Fibroblast of peridontal ligament (primary cell): ENCODE measurements around the gene SKOR1.

Experiments used
- DNase-seq: peaks from one replicate; pipeline ENCODE4 v3.0.0-alpha.2; 2010; ENCODE audit errors: extremely low read depth

Gene SKOR1

GRCh38 chr15:67796196-67797127 is 28.8 kb upstream of the SKOR1 start:
- DNase-seq = no peak

GRCh38 chr15:67799801-67800205 is 25.5 kb upstream of the SKOR1 start:
- no peak for DNase-seq

DNA sequence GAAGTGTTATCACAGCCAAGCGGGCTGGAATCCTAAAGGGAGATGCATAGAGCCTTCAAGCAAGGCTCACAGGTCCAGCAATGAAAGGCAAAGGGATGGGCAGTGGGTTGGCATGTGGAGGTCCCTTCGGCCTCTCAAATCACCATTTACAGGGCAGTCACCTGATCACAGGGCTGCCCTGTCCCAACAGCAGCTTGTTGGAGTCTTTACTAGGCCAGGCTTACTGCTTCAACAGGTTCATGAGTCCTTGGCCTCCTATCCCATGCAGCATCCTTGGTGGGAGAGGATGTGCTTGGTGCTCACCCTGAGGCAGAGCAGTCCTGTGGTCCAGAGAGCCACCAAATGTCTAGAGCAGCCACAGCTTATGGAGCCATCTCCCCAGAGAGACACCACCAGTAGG is 24.2 kb upstream of the SKOR1 start:
- DNase-seq = no peak

DNA sequence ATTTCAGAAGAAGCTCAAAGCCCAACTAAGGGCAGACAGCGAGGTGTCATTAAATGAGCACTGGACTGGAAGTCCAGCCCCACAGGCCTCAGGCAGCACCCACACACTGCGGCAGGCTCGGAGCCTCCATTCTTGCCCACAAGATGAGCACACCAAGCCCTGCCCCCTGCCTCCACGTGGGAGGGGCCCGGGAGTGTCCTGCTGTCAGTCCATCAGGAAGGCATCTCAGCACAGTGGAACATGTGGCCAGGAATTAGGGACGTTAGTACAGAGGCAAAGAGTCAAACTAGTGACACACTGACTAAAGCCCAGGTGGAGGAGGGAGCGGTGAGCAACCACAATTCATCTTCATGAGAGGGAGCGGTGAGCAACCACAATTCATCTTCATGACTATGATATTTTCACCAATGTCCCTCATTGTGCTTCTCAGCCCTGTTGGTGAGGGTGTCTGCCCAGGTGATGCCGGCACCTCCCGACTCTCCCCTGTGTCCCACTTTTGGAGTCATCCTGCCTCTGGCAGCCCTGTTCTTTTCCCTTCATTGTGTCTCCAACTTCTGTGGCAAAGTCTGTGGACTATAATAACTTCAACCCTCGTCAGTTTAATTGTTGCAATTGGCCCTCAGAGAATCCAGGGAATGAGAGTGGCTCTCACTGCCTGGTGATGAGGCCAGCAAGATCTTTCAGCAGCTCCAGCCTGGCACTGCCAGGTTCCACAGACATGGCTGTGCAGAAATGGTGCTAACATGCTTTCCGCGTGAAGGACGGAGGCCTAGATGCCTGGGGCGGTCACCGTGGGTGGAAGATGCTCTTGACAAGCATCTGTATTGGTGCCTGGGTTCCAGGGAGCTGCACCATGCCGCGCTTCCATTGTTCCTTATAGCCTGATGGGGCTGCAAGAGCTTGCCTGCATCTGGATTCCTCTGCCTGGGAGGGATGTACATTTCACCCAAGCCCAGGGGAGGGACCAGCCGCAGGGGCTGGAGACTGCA is 23.1 kb upstream of the SKOR1 start:
- DNase-seq = no peak

DNA sequence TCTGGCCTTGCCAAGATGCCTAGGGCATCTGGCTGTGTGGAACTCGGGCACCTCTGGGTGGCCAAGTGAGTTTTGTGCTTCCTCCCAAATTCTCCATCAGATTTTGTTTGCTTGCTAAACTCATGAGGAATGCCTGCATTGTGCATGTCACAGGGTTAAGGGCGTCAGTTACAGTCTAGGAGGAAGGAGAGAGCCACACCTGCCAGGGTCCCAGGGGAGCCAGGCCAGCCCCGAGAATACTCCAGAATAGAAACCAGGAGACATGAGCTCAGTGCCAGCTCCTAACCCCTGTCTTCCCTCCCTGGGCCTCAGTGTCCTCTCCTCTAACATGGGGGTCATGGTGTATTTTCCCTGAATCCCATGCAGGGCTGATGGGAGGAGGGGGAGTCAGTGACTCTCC is 22.0 kb upstream of the SKOR1 start:
- DNase-seq = no peak

DNA sequence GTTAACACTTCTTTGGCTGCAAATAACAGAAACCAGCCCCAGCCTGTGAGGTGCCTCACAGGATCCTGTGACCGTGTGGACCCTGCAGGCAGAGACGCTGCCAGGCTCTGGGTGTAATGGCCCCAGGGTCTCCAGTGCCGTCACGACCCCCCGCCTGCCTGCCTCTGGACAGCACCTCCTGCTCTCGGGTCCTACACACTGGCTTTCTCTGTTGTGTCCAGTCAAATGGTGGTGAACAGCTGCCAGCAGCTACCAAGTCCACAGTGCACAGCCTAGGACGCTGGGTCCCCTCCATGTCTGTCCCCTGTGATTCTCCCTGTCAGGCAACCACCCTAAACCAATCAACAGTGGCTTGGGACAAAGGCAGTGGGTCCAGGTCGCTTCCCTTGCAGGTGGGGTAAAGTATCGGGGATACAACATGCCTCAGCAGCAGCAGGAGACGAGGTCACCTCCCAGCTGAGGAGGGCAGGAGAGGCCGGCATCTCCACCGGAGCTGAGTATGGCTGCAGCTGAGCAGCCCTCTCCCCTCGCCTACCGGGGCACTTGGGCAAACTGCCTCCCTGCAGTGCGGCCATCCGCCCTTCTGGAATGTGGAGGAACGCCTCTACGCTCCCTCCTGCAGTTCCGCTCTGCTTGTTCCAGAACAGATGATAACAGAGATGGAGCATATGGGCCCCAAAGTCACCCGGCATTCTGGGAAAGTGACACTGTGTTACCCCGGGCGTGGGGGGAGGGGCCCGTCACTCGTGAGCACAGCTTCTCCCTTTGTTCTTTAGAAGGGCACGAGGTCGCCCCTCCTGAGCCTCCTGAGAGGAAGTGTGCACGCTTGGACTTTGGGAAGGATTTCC is 21.1 kb upstream of the SKOR1 start:
- no peak for DNase-seq

DNA sequence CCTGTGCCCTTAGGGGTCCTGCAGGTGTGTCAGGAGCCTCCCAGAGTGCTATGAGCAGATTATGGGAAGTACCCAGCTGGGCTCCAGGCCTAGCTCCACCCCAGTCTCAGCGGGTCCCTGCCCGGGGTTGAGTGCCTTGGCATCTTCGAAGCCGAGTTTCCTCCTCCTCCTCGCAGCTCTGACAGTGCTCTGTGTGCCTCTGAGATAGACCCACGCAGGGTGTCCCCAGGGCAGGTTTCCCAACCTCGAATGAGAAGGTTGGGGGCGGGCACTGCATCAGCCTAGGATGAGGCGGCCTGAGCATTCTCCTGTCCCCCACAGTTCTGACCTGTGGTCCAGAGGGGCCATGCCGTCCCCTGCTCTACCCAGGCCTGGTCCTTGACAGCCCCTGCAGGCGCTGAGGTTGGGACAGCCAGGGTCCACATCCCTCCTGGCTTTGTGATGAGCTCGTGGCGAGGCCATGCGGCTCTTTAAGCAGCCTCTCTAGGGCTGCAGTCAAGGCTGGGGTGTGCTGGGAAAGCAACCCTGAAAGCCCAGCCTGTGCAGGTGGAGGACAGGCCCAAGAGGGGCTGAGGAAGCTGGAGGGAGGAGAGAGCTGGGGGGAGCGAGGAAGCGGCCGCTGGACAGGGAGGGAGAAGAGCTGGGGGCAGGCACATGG is 20.2 kb upstream of the SKOR1 start:
- DNase-seq = no peak

- no peak for DNase-seq
Observed at GRCh38 chr15:67805666-67806516, 19.4 kb upstream of the SKOR1 start.

DNA sequence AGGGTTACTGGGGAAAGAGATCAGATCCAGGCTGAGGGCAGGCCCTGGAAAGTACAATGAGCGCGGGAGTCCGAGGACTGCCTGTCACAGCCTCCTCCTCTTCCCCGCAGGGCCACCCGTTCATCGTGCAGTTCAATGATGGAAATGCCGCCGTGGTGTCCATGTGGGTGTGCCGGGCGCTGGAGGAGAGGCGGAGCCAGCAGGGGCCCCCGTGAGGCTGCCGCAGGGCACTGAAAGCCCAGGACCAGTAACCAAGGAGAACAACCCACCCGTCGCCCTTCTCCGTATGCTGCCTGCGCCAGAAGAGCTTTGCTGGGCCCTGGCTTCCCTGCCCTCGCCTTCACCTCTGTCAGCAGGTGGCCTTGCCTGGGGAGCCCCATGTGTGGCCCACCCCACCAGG is 18.8 kb upstream of the SKOR1 start:
- DNase-seq = no peak

GRCh38 chr15:67807141-67807540 is 18.2 kb upstream of the SKOR1 start:
- no peak for DNase-seq

DNA sequence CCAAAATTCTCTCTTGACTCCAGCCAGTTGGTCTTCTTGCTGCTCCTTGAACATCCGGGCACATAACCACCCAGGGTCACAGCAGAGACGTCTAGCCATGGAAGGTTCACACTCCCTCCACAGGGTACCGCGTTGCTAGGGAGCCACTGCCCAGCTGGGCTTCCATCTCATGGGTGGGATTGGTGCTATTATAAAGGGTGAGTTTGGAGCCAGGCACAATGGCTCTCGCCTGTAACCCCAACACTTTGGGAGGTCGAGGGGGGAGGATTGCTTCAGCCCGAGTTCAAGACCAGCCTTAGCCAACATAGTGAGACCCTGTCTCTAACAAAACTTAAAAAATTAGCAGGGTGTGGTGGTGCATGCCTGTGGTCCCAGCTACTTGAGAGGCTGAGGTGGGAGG is 17.5 kb upstream of the SKOR1 start:
- DNase-seq = no peak

- no peak for DNase-seq
Observed at GRCh38 chr15:67808821-67809220, 16.5 kb upstream of the SKOR1 start.

- DNase-seq = no peak
Observed at GRCh38 chr15:67809441-67809840, 15.9 kb upstream of the SKOR1 start.

- no peak for DNase-seq
Observed at GRCh38 chr15:67809866-67810265, 15.4 kb upstream of the SKOR1 start.

- no peak for DNase-seq
Observed at GRCh38 chr15:67812241-67812644, 13.1 kb upstream of the SKOR1 start.

GRCh38 chr15:67813104-67813634 is 12.1 kb upstream of the SKOR1 start:
- no peak for DNase-seq

DNA sequence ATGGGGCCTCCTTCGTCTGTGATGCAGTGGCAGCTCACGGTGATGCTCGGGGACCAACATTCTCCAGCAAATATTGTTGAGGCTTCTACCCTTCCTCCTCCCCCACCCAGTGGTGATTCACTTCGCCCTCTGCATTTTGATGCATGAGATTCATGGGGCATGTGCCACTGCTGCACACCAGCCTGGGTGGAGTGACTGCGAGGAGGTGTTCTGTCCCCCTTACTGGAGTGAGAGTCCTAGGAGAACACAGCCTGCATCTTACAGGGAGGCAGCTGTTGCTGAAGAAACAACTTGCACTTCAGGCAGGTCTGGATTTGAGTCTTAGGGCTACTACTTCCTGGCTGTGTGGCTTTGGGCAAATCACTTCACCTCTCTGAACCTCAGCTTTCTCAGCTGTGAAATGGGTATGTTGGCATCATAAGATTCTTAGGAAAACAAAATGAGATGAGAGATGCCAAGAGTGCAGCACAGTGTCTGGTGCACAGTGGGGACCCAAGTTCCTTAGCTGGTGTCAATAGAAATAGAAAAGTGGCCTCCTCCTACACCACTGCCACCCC is 10.2 kb upstream of the SKOR1 start:
- DNase-seq = no peak

DNA sequence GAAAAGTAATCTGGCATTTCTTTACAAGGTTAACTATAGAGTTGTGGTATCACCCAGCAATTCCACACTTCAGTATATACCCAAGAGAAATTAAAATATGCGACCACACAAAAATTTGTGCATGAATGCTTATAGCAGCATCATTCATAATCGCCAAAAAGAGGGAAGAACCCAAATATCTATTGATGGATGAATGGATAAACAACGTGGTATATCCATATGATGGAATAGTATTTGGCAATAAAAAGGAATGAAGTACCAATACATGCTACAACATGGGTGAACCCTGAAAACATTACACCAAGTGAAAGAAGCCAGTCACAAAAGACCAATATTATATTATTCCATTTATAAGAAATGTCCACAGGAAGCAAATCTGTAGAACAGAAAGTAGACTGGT is 8.6 kb upstream of the SKOR1 start:
- no peak for DNase-seq

DNA sequence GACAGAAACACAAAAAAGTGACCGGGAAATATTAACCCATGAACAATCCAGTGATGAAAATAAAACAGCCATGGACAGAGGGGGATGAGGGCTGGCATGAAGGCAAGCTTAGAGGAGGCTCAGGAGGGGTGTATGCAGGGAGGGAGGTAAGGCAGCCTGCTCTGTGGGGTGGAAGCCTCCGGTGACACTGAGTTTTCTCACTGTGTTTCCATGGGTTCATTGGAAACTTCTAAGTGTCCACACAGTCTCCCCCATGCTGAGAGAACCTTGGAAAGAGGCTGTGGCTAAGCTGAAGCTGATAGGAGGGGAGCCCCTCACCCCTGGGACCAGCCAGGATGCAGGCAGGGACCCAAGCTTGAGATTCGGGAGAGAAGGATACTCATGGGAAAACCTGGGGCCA is 6.8 kb upstream of the SKOR1 start:
- no peak for DNase-seq

DNA sequence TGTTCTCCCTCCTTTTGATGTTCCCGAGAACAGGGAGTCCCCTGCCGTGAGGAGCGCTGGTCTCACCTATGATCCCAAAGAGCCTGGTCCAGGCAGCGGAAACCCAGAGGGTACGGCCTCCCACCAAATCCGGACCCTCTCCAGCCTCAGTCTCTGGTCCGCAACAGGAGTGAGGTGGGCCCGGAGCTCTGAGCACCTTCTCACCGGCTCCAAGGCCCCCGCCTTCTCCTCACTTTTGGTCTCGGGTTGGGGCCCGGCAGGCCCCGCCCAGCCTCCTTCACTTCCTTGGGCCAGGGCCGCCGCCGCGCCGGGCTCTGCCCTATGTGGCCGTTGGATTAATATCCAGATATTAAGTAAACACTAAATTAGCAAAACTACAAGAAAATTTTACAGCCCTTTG is 5.7 kb upstream of the SKOR1 start:
- no peak for DNase-seq
